OCI-LY1 (cell line): Measurements from ENCODE around the gene MUC6.

Experiments
- EZH2 ChIP-seq: fragments of 200-600 bp; sonication (generic), shearing (Covaris generic); IDR thresholded peaks from 2 replicates; pipeline ENCODE4 v1.8.0; 2017; ENCODE audit warnings: borderline replicate concordance, mixed run types, mild to moderate bottlenecking, antibody characterized with exemption, low read length, moderate library complexity, mixed read lengths
- TF ChIP-seq, protein P1 (sequence below): fragments of 200-600 bp; sonication (generic), shearing (Covaris generic); IDR thresholded peaks from 2 replicates; pipeline ENCODE4 v1.5.1; 2017; ENCODE audit warnings: mild to moderate bottlenecking, antibody characterized with exemption, low read length, moderate library complexity, mixed read lengths

DNA sequence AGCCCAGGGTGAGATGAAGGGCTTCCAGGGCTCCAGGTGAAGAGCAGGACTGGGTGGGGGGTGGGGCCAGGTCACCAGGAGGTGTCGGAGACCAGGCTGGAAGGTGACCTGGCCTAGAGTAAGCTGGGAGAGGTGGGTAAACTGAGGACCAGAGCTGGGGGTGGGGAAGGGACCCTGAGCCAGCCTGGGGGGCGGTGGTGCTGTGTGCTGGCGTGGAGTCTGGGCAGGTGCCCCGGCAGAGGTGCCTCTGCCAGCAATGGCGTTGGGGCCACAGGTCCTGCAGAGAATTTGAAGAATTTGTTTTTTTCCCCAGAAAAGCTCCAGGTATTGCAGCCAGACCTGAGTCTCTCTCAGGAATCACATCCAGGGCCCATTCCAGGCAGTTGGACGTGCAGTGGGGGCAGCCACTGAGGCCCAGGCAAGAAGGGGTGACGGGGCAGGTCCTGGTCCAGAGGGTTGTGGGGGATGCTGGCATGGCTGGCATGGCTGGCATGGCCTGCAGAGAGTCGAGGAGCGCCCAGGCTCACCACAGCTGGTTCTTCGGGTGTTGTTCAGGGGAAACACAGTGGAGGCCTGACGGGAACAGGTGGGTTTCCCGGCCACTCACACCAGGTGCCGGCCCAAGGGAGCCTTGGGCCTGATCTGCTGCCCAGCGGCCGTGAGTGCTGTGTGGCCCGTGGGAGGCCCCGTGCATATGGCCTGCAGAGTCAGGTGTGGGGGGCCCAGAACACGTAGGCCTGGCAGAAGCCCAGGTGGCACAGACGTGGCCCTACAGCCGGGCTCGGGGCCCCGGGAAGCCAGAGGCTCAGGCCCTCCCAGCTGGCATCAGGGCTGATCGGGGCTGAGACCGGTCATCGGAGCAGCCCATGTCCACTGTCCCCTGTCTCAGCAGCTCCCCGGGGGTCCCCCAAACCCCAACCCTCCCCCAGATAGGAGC, 6.4 kb upstream of the MUC6 start:
- TF ChIP-seq, protein P1, sequence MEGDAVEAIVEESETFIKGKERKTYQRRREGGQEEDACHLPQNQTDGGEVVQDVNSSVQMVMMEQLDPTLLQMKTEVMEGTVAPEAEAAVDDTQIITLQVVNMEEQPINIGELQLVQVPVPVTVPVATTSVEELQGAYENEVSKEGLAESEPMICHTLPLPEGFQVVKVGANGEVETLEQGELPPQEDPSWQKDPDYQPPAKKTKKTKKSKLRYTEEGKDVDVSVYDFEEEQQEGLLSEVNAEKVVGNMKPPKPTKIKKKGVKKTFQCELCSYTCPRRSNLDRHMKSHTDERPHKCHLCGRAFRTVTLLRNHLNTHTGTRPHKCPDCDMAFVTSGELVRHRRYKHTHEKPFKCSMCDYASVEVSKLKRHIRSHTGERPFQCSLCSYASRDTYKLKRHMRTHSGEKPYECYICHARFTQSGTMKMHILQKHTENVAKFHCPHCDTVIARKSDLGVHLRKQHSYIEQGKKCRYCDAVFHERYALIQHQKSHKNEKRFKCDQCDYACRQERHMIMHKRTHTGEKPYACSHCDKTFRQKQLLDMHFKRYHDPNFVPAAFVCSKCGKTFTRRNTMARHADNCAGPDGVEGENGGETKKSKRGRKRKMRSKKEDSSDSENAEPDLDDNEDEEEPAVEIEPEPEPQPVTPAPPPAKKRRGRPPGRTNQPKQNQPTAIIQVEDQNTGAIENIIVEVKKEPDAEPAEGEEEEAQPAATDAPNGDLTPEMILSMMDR: no peak
- no peak for TF ChIP-seq EZH2
